Stimulated activated CD8-positive, alpha-beta memory T cell treated with anti-CD3 and anti-CD28 coated beads, Interleukin-7, amount 100 ng/mL, for 1 hour (primary cell): ENCODE results near the gene UNC13C.

Experiments
- DNase-seq, 2 donors: peaks; one replicate each; pipeline ENCODE4 v3.0.0-alpha.2; 2020; ENCODE audit warnings: low read depth in 2 of 2

UNC13C gene

DNA sequence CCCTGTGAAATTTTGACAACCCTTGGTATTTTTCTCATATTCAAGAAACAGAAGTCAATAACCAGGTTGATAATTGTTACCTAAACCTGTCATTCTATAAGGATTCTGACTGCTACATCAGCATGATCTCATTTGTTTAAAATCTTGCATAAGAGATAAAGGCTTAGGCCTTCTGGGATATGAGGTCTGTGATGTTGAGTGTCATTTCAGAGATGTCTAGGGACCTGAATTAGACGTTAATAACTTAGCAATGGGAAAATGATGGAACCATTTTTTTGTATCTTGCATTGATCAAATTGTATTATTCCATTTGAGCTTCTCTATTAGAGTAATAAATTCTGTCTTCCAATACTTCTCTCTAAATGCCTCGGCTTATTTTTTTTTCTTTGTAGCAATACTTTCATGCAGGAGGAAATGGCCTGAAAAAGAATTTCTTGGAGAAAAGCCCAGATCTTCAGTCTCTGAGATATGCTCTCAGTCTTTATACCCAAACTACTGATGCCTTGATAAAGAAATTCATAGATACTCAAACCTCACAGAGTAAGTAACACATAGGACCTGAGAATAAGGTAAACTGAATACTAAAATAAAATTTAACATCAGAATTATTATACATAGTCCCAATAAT lies 589.3 kb downstream of the UNC13C start:
- no peak for DNase-seq

DNA sequence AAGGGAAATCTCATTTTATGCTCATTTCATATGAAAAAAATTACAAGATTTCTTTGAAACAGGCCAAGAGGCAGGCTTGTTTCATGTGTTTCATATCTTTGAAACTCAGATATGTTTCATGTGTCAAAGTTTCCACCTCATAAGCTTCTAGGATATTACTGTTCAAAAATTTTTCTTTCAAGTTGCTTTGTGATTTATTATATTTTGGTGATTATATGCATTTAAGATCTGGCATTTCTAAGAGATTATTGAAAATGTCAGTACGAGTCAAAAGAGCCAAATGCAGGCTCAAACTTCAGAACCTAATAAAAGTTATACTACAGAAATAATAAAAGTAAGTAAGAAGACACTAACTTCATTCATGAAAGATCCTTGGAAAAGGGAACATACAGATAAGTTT lies 590.1 kb downstream of the UNC13C start:
- DNase-seq = no peak

DNA sequence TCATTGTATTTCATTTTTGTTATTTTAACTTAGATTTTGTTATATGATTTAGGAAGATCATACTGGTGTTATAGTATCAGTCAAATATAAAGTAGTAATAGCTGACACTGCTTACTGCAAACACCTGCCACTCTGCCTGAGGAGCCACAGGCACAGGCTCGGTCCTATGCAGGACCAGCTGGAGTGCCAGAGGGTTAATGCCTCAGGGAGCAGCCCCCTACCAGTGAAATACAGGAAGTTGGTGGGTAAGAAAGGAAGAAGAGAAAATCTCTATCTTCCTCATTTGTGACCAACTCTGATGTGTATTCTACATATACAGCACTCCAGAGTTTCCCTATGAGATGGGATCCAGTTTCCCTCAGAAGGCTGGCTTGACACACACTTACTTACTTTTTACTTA lies 593.3 kb downstream of the UNC13C start:
- no peak for DNase-seq

DNA sequence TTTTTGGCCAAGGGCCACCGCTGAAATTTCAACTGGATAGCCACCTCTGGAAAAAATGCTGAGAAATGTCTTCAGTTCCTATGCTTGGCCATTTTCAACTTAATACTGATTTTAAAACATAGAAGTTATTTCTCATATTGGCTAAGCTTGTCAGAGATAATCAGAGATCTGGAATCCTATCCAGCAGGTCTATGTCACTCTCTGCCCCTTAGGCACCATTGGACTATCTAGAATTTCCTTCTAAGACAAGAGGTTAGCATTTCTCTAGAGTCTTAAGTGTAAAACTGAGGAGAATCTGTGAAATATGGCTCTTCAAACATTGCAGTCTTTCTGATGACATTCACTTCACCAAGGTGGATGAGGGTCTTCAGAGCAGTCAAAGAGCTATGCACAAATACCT lies 597.3 kb downstream of the UNC13C start:
- DNase-seq = no peak

DNA sequence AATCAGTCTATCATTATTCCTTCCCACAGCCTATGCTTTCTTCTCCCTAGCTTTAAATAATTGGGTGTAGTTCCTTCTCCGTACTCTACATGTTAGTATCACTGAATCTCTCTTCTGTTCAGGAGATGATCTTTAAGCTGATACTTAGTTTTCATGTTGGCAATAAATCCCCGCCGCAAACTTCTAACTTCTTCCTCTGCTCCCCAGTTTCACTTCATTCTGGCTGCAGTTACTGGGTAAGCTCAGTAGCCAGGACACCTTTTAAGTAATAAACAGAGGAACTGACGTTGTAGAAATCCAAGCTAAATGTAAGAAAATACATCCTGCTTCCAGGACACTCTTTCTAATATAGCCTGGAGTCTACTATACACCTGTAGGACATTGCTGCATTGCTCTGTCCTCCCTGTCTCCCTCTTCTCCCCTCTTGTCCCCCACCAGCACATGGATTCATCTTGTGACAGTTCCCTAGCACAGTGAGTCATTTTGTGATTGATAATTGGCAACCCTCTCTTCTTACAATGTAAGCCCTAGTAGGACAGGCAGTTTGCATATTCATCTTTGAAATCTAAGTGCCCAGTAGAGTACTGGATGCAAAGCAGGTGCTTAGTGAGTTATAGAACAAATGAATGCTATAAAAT lies 598.2 kb downstream of the UNC13C start:
- DNase-seq = no peak

DNA sequence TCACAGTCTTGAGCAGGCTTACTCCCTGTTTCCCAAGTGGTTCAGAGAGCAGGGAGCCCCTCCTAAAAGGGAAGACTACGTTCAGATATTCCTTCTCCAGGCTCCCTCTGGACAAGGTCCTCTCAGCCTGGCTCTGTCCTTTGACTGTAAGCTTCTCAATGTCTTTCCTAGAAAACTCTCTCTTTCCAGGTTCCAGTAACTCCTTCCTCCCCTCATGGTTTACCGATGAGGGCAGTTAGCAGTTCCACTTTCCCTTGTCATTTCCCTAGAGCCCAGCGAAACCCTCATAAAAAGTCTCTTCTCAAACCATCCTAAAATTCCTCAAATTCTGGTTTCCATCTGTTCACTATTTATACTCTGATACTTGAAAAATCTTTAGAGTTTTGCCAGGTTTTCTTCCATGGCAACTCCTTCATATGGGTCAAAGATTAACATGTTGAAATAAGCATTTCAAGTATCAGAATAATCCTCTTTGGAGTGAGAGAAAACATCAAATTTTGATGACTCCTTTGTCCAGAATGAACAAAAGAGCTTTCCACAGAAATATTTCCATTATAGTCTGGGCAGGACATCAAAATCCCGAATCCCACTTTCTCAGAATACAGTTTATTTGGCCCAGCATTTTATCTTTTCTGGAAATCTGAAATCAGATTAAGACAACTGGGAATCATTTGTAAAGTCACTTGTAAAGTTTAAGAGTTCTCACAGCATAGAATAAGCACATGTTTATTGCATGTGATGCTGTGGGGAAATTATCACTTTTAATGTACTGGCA lies 599.4 kb downstream of the UNC13C start:
- no peak for DNase-seq

DNA sequence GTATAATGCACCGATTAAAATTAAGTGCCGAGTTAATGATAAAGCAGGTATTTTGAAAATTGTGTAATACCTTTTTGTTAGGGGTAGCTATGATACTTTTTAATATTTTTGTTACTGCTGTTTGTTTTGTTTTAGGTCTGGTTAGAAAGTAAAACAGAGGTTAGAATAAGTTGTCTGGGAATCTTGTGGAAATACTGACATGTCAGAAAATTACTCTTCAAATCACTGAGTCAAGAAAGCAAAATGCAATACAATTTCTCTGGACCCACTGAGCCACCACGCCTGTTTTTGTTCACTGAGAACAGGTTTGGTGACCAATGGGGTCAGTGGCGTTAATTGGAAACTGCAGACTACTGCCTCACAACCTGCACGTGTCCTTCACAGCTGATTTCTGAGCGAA lies 601.6 kb downstream of the UNC13C start:
- DNase-seq = no peak

DNA sequence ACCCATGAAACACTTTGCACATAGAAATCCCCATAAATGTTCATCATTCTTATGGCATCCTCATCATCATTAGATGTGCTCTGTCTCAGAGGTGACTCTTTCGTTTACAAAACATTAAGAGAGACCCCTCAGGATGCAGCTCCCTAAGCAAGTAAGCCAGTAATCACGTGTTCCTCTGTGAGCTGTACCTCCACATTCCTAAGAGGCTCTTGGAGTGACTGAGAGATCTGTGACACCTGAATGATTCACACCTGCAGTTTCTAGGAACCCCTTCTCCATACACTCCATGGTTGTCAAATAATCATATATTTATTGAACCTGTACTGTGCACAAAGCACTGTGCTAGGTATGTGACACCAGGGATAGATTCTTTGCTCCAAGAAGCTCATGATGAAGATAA lies 602.4 kb downstream of the UNC13C start:
- DNase-seq = no peak

DNA sequence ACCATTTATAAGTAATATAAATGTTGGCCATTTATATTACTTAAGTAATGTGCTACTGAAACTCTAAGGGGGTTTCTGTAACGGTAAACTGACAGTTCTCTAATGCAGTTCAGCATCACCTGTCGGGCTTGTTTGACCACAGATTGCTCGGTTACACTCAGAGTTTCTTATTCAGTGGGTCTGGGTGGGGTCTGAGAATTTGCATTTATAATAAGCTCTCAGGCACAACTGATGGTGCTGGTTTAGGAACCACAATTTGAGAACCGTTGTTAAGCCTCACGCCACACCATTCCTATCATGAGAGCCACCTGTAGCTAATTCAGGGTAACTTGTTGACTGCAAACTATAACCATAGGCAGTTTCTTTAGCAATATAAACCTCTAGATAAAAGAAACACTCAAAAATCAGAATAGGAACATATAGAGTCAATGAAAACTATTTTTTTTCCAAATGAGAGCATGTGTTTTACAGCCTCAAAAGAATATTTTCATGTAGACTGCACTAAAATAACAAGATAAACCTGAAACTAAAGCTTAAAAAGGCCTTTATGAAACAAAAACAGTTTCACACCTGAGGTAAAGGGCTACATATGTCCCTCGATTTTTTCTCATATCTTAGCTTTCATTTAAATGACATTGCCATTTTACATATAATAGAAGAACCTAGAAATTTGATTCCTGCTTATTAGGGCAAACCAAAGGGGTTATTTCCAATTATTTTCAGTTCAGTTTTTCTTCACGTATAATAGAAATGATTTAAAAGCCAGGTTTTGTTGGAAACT lies 604.8 kb downstream of the UNC13C start:
- no peak for DNase-seq

DNA sequence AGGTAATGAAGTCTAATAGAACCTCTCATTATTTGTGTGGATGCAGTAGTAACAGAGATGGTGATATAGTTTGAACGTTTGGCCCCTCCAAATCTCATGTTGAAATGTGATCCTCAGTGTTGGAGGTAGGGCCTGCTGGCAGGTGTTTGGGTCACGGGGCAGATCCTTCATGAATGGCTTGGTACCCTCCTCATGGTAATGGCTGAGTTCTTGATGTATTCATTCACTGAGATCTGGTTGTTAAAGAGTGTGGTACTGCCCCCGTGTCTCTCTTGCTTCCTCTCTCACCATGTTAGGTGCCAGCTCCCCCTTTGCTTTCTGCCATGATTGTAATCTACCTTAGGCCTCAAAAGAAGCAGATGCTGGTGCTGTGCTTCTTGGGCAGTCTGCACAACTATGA lies 606.8 kb downstream of the UNC13C start:
- DNase-seq = no peak

DNA sequence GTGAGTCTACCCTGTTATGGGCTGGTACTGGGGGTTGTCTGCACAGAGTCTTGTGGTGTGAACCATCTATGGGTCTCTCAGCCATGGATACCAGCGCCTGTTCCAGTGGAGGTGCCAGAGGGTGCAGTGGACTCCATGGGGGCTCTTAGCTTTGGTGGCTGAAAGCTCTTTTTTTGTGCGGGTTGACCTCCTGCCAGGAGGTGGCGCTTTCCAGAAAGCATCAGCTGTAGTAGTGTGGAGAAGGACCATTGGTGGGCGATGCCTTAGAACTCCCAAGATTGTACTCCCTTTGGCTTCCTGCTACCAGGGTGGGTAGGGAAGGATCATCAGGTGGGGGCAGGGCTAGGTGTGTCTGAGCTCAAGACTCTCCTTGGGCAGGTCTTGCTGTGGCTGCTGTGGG lies 615.9 kb downstream of the UNC13C start:
- no peak for DNase-seq

DNA sequence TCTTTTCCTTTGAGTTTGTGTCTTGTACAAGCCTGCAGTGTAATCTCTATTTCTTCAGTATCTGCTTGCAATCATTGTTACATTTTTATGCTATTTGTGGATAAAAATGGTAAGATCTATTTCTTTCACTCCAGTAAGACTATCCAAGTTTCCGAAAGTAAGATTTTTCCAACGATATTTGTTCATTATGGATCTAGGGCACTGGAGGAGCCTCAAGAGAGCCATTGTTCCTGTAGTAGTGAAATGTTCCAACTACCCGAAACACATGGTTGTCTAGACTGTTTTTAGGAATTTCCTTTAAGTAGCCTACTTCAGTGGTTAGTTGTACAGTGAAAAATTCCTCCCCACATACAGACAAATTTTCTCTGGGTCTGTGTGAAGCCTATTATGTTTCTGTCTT lies 621.1 kb downstream of the UNC13C start:
- DNase-seq = no peak

DNA sequence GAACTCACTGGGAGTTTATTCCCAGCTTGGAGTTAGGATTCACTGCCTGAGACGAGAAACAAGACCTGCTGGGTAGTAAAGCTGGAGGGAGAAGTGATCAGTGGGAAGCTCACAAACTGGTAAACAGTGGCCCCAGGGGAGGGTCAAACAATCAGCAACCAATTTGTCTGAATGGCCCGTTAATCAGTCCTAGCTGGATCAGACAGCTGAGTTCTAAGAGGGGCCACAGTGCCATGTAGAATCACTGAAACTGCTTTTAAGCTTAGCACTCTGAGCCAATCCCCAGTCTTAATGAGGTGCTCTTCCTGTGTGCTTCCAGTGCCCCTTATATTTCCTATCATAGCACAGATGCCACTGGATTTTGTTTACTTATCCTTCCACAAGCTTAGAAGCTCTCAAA lies 626.8 kb downstream of the UNC13C start:
- DNase-seq = no peak

DNA sequence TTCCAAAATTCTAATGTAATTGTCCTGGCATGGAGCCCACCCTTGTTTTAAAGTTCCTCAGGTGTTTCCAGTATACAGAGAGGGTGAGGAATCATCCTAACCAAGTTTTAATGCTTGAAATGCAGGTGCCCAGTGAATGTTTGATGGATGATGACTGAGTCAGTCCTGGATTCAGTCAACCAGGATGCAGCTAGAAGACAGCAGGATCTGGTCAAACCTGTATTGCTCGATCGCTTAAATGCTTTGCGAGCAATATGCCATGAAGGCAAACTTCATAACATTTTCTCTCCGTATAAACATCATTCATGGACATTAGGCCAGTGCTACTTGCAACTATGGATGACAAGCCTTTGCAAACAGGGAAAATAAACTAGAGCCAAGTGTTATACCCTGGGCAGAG lies 627.3 kb downstream of the UNC13C start:
- DNase-seq = no peak

DNA sequence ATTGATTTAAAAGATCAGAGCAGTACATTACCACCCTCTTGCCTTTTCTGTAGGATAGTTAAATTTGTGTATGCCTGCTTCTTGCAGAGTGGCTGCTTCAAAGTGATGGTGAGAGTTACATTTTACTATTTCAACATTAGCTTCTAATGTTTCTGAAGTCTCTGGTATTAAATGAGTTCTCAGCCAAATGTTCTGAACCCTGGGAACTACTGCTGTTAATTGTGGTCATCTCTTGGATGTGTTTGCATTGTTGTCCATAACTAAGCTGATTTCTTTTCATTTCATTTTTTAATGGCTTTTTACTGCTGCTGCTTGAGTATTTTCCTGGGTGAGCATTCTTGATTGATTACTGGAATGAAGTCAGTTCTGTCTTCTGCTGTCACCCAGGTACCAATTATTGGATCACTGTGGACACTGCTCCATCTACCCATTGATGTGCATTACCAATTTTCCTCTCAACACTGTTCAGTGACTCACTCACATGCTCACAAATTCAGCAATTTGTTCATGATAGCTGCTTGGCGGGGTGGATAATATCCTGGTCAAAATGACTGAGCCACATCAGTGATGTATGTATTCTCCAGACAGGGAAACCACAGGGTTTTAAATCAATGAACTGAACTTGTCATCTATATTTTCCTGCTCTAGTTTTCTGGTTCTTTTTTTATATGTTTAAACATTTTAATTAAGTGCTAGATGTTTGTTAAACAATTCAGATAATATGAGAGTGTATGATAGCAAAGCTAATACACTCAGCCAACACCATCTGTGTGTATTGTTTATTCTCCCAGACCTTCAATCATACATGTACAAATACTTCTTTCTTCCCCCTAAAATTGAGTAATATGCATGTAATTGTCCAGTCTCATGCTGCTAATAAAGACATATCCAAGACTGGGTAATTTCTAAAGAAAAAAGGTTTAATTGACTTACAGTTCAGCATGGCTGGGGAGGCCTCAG lies 630.9 kb downstream of the UNC13C start:
- no peak for DNase-seq

DNA sequence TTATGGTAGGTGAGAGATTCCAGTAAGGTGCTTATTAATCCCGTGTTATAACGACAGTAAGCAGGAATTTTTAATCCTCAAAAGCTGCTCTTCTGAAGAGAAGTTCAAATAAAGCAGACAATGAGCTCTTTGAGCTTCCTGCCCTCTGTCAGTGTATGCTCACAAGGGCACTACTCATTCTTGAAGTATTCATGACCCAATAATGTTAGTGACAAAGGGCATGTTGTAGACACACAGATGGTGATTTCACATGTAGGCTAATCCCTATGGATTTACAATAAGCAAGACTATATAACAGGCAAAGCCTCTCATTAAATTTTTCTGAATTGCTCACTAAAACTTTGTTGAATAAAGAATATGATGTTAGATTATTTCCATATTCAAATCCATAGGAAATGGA lies 639.9 kb downstream of the UNC13C start:
- DNase-seq = no peak

DNA sequence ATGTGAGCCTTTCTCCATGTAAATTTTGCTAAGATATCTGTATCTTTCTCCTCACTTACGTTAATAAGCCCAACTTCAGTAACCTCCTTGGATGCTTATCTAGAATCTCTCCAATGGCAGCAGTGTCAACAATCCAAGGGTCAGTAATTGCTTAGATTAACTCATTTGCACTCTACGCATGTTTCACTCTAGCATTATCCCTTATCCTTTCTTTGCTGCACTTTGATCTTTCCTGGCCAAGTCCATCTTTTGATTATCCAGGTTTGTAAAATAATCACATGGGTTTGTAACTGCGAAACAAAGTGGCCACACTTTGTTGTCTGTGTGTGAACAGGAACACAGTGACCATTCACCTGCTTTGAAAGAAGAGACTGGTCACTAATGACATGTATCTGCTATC lies 640.9 kb downstream of the UNC13C start:
- no peak for DNase-seq

DNA sequence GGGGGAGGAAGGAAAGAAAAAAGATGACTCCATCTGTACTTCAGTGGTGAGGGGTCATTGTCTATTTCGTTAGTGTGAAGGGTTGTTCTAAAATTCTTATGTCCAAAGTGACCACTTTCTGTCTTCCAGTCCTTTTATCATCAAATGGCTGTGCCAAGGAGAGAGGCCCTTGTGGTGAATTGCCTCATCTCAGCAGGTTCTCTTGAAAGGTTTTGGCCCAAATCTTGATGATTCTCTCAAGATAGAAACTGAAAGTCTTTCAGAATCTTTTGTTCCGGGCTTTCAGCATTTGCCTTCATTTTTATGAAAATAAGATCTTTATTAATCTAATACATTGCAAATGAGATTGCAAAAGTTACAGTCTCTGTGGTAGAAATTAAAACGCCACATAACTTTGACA lies 642.7 kb downstream of the UNC13C start:
- no peak for DNase-seq

DNA sequence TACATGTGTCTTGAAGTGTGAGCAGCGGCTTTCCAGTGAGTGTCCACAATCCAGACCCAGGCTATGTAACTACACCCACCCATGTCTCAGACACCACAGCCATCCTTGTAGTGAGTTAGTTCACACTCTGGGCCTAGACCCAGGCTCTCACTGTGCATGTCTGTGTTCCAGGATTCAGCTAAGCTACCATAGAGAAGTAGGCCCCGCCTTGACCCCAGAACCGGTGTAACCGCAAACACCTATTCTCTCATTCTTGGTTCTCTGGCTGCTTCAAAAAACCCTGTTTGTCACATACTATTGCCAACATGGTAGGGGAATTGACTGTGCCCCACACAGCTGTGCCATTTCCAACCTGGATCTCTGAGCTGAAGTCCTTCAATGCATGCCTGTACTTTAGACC lies 657.9 kb downstream of the UNC13C start:
- no peak for DNase-seq

DNA sequence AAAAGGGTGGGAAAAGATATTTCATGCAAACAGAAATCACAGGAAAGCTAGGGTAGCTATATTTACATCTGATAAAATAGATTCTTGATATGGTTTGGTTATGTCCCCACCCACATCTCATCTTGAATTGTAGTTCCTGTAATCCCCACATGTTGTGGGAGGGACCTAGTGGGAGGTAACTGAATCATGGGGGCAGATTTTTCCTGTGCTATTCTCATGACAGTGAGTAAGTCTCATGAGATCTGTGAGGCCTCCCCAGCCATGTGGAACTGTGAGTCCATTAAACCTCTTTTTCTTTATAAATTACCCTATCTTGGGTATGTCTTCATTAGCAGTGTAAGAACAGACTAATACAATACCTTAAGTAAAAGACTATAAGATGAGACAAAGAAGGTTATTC lies 660.4 kb downstream of the UNC13C start:
- no peak for DNase-seq

DNA sequence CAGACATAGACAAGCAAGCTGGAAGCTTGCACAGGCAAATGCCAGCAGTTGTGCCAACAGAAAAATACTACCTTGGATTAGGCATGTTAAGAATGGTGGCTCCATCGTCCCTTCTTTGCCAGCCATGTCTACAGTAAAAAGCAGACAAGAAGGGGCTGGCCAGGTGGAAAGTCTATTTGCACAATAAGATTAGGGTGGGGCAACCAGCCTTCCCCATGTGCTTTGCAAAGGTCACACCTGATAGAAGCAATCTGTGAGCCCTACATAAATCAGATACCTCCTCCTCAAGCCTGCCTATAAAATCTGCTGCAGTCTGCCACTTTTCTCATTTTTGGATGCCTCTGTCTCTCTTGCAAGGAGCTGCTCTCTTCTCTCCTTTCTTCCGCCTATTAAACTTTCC lies 662.6 kb downstream of the UNC13C start:
- no peak for DNase-seq
